GM21786 (cell line): ENCODE measurements around the gene GON7.
"Not testable (repeated sequence)": the region's sequence is repeated elsewhere in the genome, so short reads cannot be mapped to it uniquely, and the experiment has no call there.

Experiments
- ATAC-seq: cut with Tn5 transposase; IDR thresholded peaks from one replicate; pipeline ENCODE4 v1.9.1; 2021; ENCODE audit not compliant: unreplicated experiment

Gene GON7

DNA sequence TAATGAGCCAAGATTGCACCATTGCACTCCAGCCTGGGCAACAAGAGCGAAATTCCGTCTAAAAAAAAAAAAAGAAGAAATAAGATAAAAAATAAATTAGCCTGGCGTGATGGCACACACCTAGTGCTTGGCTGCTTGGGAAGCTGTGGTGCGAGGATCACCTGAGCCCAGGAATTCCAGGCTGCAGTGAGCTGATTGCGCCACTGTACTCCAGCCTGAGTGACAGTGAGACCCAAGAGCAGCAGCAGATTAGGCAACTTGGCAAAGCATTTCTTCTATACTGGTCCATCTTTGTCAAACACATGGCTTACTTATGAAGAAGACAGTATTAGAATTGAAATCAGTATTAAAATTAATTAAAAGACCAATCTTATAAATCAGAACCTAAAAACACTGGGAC lies 6.3 kb downstream of the GON7 start:
- no peak for ATAC-seq

GRCh38 chr14:93199031-93199430 lies 7.8 kb downstream of the GON7 start:
- no peak for ATAC-seq

DNA sequence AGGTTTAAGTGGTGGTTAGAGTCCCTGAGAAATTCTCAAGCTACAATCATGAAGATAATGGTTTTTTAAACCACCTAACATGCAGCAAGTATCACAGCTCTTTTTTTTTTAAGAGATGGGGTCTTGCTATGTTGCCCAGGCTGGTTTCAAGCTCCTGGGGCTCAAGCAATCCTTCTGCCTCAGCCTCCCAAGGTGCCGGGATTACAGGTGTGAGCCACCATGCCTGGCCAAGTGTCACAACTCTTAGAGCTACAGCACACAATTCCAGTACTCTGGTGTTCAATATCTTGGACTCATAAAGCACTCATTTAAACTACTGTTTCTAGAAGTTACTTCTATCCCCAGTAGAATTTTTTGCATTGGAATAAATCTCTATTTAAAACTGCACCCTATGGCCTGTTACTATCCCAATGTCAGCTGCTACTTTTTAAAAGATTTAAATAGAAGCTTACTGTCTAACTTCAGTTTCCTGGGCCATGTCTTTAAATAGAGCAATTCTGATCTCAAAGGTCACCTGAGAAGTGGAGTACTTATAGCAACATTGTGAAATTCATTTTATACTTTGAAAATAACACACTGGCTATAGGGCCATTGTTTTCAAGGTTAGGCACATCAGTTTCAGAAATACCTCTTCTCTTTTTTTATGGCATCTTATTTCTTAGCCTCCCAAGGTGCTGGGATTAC lies 11.4 kb downstream of the GON7 start:
- ATAC-seq: no peak

DNA sequence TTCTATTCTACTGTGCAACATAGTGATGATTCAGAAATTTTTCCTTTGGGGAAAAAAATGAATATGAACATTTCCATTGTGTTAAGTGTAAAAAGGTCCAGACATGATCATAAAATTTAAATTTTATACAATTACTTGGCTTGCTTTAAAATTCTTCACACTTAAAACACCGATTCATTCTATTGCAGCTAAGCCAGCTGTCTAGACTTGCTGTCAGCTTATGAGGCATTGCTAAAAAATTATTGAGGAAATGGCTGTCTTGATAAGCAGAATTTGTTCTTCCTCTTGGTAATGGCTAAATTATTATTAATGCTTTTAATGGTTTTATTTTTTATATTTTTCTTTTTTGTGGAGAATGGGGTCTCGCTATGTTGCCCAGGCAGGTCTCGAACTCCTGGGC lies 19.9 kb downstream of the GON7 start:
- no peak for ATAC-seq

GRCh38 chr14:93186466-93186865 lies 20.4 kb downstream of the GON7 start:
- no peak for ATAC-seq

DNA sequence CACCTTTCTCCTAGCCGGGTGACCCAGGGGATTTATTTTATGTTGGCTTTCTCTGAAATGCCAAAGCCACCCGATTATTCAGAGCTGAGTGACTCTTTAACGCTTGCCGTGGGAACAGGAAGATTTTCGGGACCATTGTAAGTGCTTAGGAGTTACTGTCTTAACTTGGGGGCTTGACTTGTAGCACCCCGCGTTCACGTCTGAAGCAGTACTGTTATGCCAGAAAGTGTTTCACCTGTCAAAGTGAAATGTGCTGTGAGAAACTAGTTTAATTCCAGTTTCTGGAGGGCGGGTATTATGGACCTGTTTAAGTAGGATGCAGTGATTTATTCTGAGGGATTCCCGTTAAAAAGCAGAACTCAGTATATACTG lies 21.5 kb downstream of the GON7 start:
- ATAC-seq: no peak

- peak; percentile 80 for ATAC-seq
These were observed 22.2 kb downstream of the GON7 start, which contains the start of the genes LYSET and MOAP1 for GRCh38 chr14:93184391-93185348. TSS of gene LYSET (plus strand) at chr14:93185317. CDS start at chr14:93185406, 89 bp downstream. TSS of gene MOAP1 (minus strand) at chr14:93184897. CDS start at chr14:93184242, 655 bp downstream.

DNA sequence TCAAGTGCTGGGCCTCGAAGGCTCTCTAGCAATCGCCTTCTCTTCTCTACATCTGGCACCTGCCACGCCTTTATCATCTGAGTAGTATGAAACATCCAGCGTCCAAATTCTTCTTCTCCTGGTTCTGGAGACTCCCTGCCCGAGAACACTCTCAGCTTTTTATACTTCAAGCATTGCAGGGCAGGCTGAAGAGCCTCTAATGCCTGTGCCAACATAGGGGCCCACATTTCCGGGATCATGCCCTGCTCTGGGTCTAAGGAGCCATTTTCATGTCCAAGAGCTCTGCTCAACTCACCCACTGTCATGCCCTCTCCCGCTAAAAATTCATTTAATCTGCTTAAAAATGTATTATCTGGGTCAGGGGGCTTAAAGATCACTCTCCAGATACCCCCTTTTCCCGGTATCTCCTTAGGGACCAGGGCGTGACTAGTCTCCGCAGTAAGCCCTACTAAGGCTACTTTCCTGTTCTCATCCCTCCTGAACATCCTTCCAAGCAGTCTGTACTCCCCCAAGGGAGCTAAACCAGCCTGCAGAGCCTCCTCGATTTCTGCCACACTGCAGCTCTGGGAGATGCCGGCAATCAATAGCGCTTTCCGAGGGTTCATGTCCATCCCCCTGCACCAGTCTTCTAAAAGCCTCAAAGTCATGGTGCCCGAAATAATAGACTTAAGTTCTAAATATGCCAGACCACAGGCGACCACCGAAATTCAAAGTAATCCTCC lies 23.1 kb downstream of the GON7 start:
- no peak for ATAC-seq

DNA sequence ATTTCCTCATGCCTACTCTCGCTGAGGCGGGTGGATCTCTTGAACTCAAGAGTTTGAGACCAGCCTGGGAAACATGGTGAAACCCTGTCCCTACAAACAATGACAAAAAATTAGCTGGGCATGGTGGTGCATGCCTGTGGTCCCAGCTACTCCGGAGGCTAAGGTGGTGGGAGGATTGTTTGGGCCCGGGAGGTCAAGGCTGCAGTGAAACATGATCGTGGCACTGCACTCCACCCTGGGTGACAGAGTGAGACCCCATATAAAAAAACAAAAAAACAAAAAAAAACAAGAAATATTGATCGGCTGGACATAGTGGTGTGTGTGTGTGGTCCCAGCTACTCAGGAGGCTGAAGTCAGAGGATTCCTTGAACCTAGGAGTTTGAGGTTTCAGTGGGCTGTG lies 31.4 kb downstream of the GON7 start:
- no peak for ATAC-seq

DNA sequence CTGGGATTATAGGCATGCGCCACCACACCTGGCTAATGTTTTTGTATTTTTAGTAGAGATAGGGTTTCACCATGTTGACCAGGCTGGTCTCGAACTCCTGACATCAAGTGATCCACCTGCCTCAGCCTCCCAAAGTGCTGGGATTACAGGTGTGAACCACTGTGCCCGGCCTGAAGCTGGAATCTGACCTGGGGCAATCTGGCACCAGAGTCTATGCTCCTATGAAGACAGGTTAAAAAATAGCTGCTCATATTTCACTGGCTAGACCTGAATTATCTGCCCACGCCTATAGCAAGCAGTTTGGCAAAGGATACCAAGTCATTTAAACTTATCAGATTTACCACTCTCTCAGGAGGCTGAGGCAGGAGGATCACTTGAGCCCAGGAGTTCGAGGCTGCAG lies 32.1 kb downstream of the GON7 start:
- not testable (repeated sequence) for ATAC-seq

GRCh38 chr14:93173943-93174395 lies 32.9 kb downstream of the GON7 start:
- ATAC-seq: no peak

- no peak for ATAC-seq
These were observed 35.5 kb downstream of the GON7 start for GRCh38 chr14:93171376-93171775.

DNA sequence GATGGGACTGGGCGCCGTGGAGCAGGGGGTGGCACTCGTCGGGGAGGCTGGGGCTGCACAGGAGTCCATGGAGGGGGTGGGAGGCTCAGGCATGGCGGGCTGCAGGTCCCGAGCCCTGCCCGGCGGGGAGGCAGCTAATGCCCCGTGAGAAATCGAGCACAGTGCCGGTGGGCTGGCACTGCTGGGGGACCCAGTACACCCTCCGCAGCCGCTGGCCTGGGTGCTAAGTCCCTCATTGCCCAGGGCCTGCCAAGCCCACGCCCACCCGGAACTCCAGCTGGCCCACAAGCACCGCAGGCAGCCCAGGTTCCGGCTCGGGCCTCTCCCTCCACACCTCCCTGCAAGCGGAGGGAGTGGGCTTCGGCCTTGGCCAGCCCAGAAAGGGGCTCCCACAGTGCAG lies 36.7 kb downstream of the GON7 start:
- ATAC-seq: not testable (repeated sequence)

- not testable (repeated sequence) for ATAC-seq
These were observed 37.2 kb downstream of the GON7 start for GRCh38 chr14:93169619-93170018.

DNA sequence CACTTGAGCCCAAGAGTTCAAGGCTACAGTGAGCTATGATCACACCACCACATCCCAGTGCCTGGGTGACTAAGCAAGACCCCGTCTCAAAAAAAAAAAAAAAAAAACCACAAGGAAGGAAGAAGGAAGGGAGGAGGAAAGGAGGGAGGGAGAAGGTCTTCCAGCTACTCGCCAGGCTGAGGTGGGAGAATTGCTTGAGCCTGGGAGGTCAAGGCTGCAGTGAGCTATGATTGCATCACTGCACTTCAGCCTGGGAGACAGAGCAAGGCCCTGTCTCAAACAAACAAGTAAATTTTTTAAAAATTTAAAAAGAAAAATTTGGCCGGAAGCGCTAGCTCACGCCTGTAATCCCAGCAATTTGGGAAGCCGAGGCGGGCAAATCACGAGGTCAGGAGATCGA lies 38.3 kb downstream of the GON7 start:
- not testable (repeated sequence) for ATAC-seq

- not testable (repeated sequence) for ATAC-seq
These were observed 41.3 kb downstream of the GON7 start for GRCh38 chr14:93165271-93166265.

GRCh38 chr14:93163564-93163963 lies 43.3 kb downstream of the GON7 start:
- ATAC-seq: no peak

- ATAC-seq: no peak
These were observed 45.4 kb downstream of the GON7 start for GRCh38 chr14:93161411-93161940.

GRCh38 chr14:93160353-93160801 lies 46.5 kb downstream of the GON7 start:
- no peak for ATAC-seq
